Gastrocnemius medialis (tissue), 4 donors: ENCODE results near the gene PIGQ. TPM values are rescaled to one million over a fixed set of nuclear protein-coding genes. Genes with fewer than 3 reads are reported as not detected.

ENCODE experiments used
- ATAC-seq, 2 donors: fragments of 150-250 bp; one replicate each; pipeline ENCODE4 v1.9.1; 2016
- DNase-seq, 2 donors: peaks; one replicate each; pipeline ENCODE4 v3.0.0-alpha.2; 2019
- H3K27ac ChIP-seq, 4 donors: fragments of 200-600 bp; sonication (generic); 1 replicate in 1 of 4; 2 replicates in 3 of 4; pipeline ENCODE4 v1.5.1; 2016 to 2018; ENCODE audit warnings: mild to moderate bottlenecking in 2 of 4, moderate library complexity in 1 of 4
- H3K27me3 ChIP-seq, 3 donors: fragments of 200-600 bp; sonication (generic) in 2 of 3; 1 replicate in 1 of 3; 2 replicates in 2 of 3; pipeline versions ENCODE4 v1.5.1 to v1.6.0; 2016 to 2019; ENCODE audit warnings: mild to moderate bottlenecking in 1 of 3, moderate library complexity in 1 of 3
- H3K36me3 ChIP-seq, 2 donors: fragments of 200-600 bp; sonication (generic) in 1 of 2; one replicate each; pipeline ENCODE4 v1.5.1; 2017 to 2018
- H3K4me1 ChIP-seq, 2 donors: fragments of 200-600 bp; sonication (generic) in 1 of 2; one replicate each; pipeline ENCODE4 v1.5.1; 2016 to 2017; ENCODE audit warnings: mild to moderate bottlenecking in 2 of 2
- H3K4me3 ChIP-seq, 4 donors: fragments of 200-600 bp; sonication (generic) in 3 of 4; 1 replicate in 1 of 4; 2 replicates in 3 of 4; pipeline ENCODE4 v1.5.1; 2016 to 2019; ENCODE audit warnings: mild to moderate bottlenecking in 2 of 4
- H3K9me3 ChIP-seq, 3 donors: fragments of 200-600 bp; sonication (generic) in 2 of 3; 1 replicate in 1 of 3; 2 replicates in 2 of 3; pipeline ENCODE4 v1.5.1; 2016 to 2019
- POLR2A ChIP-seq, 2 donors: fragments of 450-650 bp; IDR thresholded peaks; one replicate each; pipeline ENCODE4 v1.6.1; 2017; ENCODE audit warnings: antibody characterized with exemption in 2 of 2, mild to moderate bottlenecking in 2 of 2, moderate library complexity in 2 of 2
- in situ Hi-C, 4 donors: fragments of 200-750 bp; cut with MboI; loops; one replicate each; pipeline versions ENCODE4 v1.15.0 to v1.8.0; 2017; ENCODE audit warnings: low sequenced_read_pairs in 4 of 4
- intact Hi-C: fragments of 100-400 bp; cut with DNase I; formaldehyde crosslinking; loops from one replicate; pipeline ENCODE4 v1.15.1; 2023; ENCODE audit warnings: low total_unique reads
- total RNA-seq, 4 donors: library from RNA; depleted of rRNA; stranded (reverse); fragments of >200 nt; gene quantifications; one replicate each; pipeline versions ENCODE4 v1.1.0 to v1.2.3, GENCODE V29; 2016
- TF ChIP-seq, protein P1 (sequence below), 5 experiments: fragments of 450-650 bp in 3 of 5; fragments of 200-600 bp in 2 of 5; sonication (generic) in 2 of 5; IDR thresholded peaks in 4 of 5; conservative IDR thresholded peaks in 1 of 5; 1 replicate in 4 of 5; 2 replicates in 1 of 5; pipeline ENCODE4 v1.5.1; 2016 to 2019; ENCODE audit warnings: antibody characterized with exemption in 5 of 5, mild to moderate bottlenecking in 3 of 5, moderate library complexity in 3 of 5

The PIGQ gene
- total RNA-seq, 4 donors from 2014 or later = 22.2 to 47.3 (median 38.5) TPM

DNA sequence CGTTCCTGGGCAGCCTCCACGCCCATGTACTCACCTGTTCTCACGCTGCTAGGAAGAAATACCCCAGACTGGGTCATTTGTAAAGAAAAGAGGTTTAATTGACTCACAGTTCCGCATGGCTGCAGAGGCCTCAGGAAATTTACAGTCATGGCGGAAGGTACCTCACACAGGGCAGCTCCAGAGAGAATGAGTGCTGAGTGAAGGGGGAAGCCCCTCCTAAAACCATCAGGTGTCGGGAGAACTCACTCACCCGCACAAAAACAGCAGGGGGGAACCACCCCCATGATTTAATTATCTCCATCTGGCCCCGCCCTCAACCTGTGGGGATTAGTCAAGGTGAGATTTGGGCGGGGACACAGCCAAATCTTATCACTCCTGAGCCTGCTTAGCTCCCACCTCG lies 38.3 kb downstream of the PIGQ start:
- peaks cover 11 to 23% of the 10 kb centered on the region in 2 donors for H3K4me1 ChIP-seq
- H3K9me3 ChIP-seq = no peaks in the 10 kb centered on the region
- ATAC-seq (no peak), DNase-seq (no peak)
- intact Hi-C loops (no loop called here), in situ Hi-C loops (no loop called here)
- no peaks in the 10 kb centered on the region for H3K36me3 ChIP-seq
- H3K4me3 ChIP-seq = no peak overlapping the region
- no peaks in the 10 kb centered on the region for H3K27me3 ChIP-seq
- no peak overlapping the region for H3K27ac ChIP-seq
- no peak for TF ChIP-seq POLR2A (IDR thresholded peaks at IDR 0.05)
- TF ChIP-seq, protein P1, sequence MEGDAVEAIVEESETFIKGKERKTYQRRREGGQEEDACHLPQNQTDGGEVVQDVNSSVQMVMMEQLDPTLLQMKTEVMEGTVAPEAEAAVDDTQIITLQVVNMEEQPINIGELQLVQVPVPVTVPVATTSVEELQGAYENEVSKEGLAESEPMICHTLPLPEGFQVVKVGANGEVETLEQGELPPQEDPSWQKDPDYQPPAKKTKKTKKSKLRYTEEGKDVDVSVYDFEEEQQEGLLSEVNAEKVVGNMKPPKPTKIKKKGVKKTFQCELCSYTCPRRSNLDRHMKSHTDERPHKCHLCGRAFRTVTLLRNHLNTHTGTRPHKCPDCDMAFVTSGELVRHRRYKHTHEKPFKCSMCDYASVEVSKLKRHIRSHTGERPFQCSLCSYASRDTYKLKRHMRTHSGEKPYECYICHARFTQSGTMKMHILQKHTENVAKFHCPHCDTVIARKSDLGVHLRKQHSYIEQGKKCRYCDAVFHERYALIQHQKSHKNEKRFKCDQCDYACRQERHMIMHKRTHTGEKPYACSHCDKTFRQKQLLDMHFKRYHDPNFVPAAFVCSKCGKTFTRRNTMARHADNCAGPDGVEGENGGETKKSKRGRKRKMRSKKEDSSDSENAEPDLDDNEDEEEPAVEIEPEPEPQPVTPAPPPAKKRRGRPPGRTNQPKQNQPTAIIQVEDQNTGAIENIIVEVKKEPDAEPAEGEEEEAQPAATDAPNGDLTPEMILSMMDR (IDR thresholded peaks at IDR 0.05 in 4 of 5, conservative IDR thresholded peaks at IDR 0.05 in 1 of 5) = no peak

DNA sequence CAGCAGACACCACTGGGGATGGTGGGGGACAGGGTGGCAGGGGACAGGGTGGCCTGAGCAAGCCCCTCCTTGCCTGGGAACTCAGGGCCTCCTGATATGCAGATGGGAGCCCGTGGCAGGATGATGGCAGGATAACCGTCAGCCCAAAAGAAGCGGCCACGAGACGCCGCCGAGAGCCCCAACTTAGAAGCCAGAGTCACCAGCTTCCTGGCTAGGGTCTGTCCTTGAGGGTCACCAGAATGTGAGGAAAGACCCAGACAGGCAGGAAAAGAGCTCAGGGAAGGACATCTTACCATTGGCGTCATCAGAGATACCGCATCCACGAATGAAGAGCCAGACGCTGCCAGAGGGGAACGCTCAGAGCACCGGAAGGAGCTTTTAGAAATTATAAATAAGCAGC lies 39.5 kb downstream of the PIGQ start:
- Histone ChIP-seq H3K4me3 (no peak overlapping the region), H3K4me1 (peaks cover 11 to 21% of the 10 kb centered on the region in 2 donors), H3K36me3 (no peaks in the 10 kb centered on the region), H3K27ac (peak overlapping the region in 1 of 4 donors; percentile 41), H3K9me3 (no peaks in the 10 kb centered on the region), H3K27me3 (no peaks in the 10 kb centered on the region)
- TF ChIP-seq, protein P1 (IDR thresholded peaks at IDR 0.05 in 4 of 5, conservative IDR thresholded peaks at IDR 0.05 in 1 of 5) = no peak
- TF ChIP-seq POLR2A (IDR thresholded peaks at IDR 0.05) = no peak
- no peak for ATAC-seq
- in situ Hi-C loops = no loop called here
- DNase-seq = no peak
- intact Hi-C loops = no loop called here

DNA sequence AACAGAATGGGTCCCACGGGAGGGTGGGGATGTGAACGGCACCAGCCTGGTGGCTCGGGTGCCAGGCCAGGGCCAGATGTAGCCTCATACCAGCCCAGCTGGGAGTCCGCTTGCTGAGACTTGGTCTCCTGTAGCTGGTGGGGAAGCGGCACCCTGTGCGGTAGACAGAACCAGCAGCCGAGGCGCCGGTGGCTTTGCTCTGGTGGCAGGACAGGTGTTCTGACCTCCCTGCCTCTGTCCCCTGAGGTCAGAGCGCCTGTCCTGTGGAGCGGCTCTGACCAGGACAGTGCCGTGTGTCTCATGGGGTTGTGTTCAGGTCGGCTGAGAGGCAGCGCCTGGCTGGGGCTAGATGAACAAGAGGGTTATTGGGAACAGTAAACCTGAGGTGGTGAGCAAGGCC lies 40.2 kb downstream of the PIGQ start:
- H3K27ac ChIP-seq = peak overlapping the region in 2 of 4 donors; percentile 10 to 41
- intact Hi-C loops (loop anchor here (2.0 kb wide), 1 partner anchor 31 kb away; no protein-coding TSS in a partner anchor), in situ Hi-C loops (no loop called here)
- TF ChIP-seq, protein P1 (IDR thresholded peaks at IDR 0.05 in 4 of 5, conservative IDR thresholded peaks at IDR 0.05 in 1 of 5) = no peak
- TF ChIP-seq POLR2A (IDR thresholded peaks at IDR 0.05) = no peak
- DNase-seq (no peak), ATAC-seq (peak in 1 of 2 donors; percentile 31)
- peaks cover 11 to 17% of the 10 kb centered on the region in 2 donors for H3K4me1 ChIP-seq
- no peaks in the 10 kb centered on the region for H3K27me3 ChIP-seq
- no peaks in the 10 kb centered on the region for H3K9me3 ChIP-seq
- H3K36me3 ChIP-seq = no peaks in the 10 kb centered on the region
- H3K4me3 ChIP-seq = no peak overlapping the region

DNA sequence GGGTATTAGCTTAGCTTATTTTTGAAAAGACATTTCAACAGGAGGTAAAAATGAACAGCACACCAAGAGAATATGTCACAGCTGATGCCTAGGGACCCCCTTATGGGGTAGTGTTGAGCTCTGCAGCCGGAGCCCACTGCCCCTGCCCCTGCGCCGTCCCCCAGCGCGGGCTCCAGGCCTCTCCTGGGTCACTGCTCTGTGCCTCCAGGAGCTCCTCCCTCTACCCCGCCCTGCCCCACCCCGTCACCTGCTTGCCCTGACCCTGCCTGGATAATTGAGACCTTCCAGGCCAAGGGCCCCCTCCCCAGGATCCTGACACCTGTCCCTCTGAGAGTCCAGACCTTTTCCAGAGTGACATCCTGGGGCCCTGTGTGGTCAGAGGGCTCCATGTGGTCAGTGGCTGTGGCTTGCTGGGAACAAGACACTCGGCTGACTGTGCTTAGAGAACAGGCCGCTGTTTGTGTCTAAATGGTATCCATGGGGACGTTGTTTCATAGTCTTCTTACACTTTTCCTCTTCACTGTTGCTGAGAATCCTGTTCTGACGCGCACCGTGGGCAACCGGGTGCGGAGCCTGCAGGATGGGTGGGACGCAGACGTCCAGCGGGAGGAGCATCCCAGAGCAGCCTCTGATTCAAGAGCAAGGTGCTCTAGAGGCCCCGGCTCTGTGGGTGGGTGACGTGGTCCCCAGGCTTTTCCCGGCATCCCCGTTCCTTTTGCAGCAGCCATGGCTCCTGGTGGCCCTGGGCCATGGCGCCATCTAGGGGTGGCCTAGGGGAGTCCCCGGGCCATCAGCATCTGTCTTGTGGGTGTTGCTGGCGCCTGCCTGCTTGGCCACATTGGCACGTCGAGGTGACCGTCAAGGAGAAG lies 41.0 kb downstream of the PIGQ start:
- TF ChIP-seq POLR2A (IDR thresholded peaks at IDR 0.05) = no peak
- TF ChIP-seq, protein P1 (IDR thresholded peaks at IDR 0.05 in 4 of 5, conservative IDR thresholded peaks at IDR 0.05 in 1 of 5) = peak; percentile 67 to 89 (median 80)
- intact Hi-C loops (loop anchor here (2.0 kb wide), 1 partner anchor 32 kb away; no protein-coding TSS in a partner anchor), in situ Hi-C loops (no loop called here)
- Histone ChIP-seq H3K27ac (peak overlapping the region in 2 of 4 donors; percentile 28 to 41), H3K27me3 (no peaks in the 10 kb centered on the region), H3K4me1 (peaks cover 11 to 13% of the 10 kb centered on the region in 2 donors), H3K36me3 (no peaks in the 10 kb centered on the region), H3K4me3 (no peak overlapping the region), H3K9me3 (no peaks in the 10 kb centered on the region)
- ATAC-seq = peak; percentile 73 to 94
- DNase-seq = peak in 1 of 2 donors; percentile 65
